ENCODE measurements around the gene NUP37.
"Not testable (repeated sequence)": the region's sequence is repeated elsewhere in the genome, so short reads cannot be mapped to it uniquely, and the experiment has no call there.

The NUP37 gene

DNA sequence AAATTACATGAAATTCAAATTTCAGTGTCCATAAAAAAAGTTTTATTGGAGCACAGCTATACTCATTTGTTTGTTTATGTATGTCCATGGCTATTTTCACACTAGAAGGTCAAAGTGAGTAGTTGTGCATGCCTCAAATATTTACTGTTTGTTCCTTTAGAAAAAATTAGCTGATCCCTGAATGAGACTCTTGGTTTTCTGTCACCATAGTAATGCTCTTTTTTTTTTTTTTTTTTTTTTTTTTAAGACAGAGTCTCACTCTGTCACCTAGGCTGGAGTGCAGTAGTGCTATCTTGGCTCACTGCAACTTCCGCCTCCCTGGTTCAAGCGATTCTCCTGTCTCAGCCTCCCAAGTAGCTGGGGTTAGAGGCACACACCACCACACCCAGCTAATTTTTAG lies 1.4 kb upstream of the NUP37 start:
- not testable (repeated sequence) for DNase-seq (ENCODE audit: low read depth)
- H3K4me3 ChIP-seq (ENCODE audit: low read depth, low read length), result peak overlapping the region; percentile 80

- TF ChIP-seq MAX (IDR thresholded peaks at IDR 0.05; ENCODE audit: low read depth, low read length) (peak; percentile 92), MYC (IDR thresholded peaks at IDR 0.05; ENCODE audit: low read depth, low read length) (peak; percentile 84), POLR2A (IDR thresholded peaks at IDR 0.05; ENCODE audit: extremely low read depth, insufficient read length) (no peak)
- TF ChIP-seq, protein P1, sequence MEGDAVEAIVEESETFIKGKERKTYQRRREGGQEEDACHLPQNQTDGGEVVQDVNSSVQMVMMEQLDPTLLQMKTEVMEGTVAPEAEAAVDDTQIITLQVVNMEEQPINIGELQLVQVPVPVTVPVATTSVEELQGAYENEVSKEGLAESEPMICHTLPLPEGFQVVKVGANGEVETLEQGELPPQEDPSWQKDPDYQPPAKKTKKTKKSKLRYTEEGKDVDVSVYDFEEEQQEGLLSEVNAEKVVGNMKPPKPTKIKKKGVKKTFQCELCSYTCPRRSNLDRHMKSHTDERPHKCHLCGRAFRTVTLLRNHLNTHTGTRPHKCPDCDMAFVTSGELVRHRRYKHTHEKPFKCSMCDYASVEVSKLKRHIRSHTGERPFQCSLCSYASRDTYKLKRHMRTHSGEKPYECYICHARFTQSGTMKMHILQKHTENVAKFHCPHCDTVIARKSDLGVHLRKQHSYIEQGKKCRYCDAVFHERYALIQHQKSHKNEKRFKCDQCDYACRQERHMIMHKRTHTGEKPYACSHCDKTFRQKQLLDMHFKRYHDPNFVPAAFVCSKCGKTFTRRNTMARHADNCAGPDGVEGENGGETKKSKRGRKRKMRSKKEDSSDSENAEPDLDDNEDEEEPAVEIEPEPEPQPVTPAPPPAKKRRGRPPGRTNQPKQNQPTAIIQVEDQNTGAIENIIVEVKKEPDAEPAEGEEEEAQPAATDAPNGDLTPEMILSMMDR (IDR thresholded peaks at IDR 0.05; ENCODE audit: low read depth, low read length), result no peak
- peak overlapping the region; percentile 80 for H3K4me3 ChIP-seq (ENCODE audit: low read depth, low read length)
- peak; percentile 77 for DNase-seq (ENCODE audit: low read depth)
These were observed 972 bp upstream of the NUP37 start for GRCh38 chr12:102120886-102121285.

DNA sequence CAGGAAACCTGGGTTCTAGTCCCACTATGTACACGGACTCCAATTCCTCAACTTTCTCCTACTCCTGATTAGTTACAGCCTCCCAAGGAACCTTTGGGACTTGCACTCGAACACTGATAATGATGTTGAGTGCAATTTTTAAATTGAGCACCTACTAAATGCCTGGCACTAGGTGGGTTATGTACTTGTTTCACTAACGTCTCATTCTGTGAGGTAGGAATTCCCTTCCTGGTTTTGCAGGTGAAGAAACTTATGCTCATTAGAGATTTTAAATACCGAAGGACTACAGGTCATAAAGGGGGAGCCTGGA lies 605 bp upstream of the NUP37 start:
- H3K4me3 ChIP-seq (ENCODE audit: low read depth, low read length), result peak overlapping the region; percentile 80
- TF ChIP-seq MAX (IDR thresholded peaks at IDR 0.05; ENCODE audit: low read depth, low read length) (no peak), POLR2A (IDR thresholded peaks at IDR 0.05; ENCODE audit: extremely low read depth, insufficient read length) (no peak), MYC (IDR thresholded peaks at IDR 0.05; ENCODE audit: low read depth, low read length) (no peak)
- TF ChIP-seq, protein P1 (IDR thresholded peaks at IDR 0.05; ENCODE audit: low read depth, low read length), result no peak
- DNase-seq (ENCODE audit: low read depth), result no peak

GRCh38 chr12:102118874-102119273 lies 1.0 kb downstream of the NUP37 start:
- TF ChIP-seq MYC (IDR thresholded peaks at IDR 0.05; ENCODE audit: low read depth, low read length) (no peak), MAX (IDR thresholded peaks at IDR 0.05; ENCODE audit: low read depth, low read length) (no peak), POLR2A (IDR thresholded peaks at IDR 0.05; ENCODE audit: extremely low read depth, insufficient read length) (no peak)
- TF ChIP-seq, protein P1 (IDR thresholded peaks at IDR 0.05; ENCODE audit: low read depth, low read length), result no peak
- no peak for DNase-seq (ENCODE audit: low read depth)
- H3K4me3 ChIP-seq (ENCODE audit: low read depth, low read length), result peak overlapping the region; percentile 80

- H3K4me3 ChIP-seq (ENCODE audit: low read depth, low read length), result no peak overlapping the region
- no peak for DNase-seq (ENCODE audit: low read depth)
- no peak for TF ChIP-seq MYC (IDR thresholded peaks at IDR 0.05; ENCODE audit: low read depth, low read length)
- no peak for TF ChIP-seq POLR2A (IDR thresholded peaks at IDR 0.05; ENCODE audit: extremely low read depth, insufficient read length)
- no peak for TF ChIP-seq MAX (IDR thresholded peaks at IDR 0.05; ENCODE audit: low read depth, low read length)
- TF ChIP-seq, protein P1 (IDR thresholded peaks at IDR 0.05; ENCODE audit: low read depth, low read length), result no peak
These were observed 3.5 kb downstream of the NUP37 start for GRCh38 chr12:102116392-102116791.

DNA sequence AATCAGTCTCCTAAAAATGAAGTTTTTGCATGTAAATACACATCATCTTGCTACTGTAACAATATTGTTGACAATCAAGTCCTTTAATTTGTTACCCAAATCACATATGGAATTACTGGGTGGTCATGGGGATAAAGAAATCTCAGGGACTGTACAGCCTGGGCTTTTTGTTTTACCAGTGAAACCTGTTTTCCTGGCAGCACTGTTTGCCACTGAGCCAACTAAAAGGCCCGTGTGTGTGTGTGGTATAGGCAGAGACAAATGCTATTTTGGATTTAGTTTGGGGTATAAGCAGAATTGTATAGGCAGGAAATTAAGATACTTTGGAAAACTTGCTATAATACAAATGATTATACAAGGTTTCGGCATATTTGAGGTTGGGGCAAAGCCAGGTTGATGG lies 5.7 kb downstream of the NUP37 start:
- TF ChIP-seq, protein P1 (IDR thresholded peaks at IDR 0.05; ENCODE audit: low read depth, low read length), result no peak
- TF ChIP-seq MYC (IDR thresholded peaks at IDR 0.05; ENCODE audit: low read depth, low read length) (no peak), MAX (IDR thresholded peaks at IDR 0.05; ENCODE audit: low read depth, low read length) (no peak), POLR2A (IDR thresholded peaks at IDR 0.05; ENCODE audit: extremely low read depth, insufficient read length) (no peak)
- H3K4me3 ChIP-seq (ENCODE audit: low read depth, low read length), result no peak overlapping the region
- DNase-seq (ENCODE audit: low read depth), result no peak

All from NB4 (cell line).